Right renal pelvis (tissue), 4 donors: Measurements from ENCODE around the gene ADPRHL1. TPM values are rescaled to one million over a fixed set of nuclear protein-coding genes. Genes with fewer than 3 reads are reported as not detected.
"Not testable (repeated sequence)": the region's sequence is repeated elsewhere in the genome, so short reads cannot be mapped to it uniquely, and the experiment has no call there.

Source experiments
- DNase-seq, 4 donors: peaks; one replicate each; pipeline ENCODE4 v3.0.0-alpha.2; 2013; ENCODE audit warnings: low read depth in 4 of 4, low spot score in 3 of 4, missing footprints in 1 of 4
- polyA plus RNA-seq, 4 donors: library from polyadenylated mRNA; unstranded; fragments of 120-200 nt; gene quantifications; one replicate each; pipeline ENCODE4 v1.2.1, GENCODE V29; 2013; ENCODE audit not compliant: insufficient read length in 4 of 4

ADPRHL1 gene
- polyA plus RNA-seq, 4 donors = 2.6 to 4.1 (median 3.7) TPM

DNA sequence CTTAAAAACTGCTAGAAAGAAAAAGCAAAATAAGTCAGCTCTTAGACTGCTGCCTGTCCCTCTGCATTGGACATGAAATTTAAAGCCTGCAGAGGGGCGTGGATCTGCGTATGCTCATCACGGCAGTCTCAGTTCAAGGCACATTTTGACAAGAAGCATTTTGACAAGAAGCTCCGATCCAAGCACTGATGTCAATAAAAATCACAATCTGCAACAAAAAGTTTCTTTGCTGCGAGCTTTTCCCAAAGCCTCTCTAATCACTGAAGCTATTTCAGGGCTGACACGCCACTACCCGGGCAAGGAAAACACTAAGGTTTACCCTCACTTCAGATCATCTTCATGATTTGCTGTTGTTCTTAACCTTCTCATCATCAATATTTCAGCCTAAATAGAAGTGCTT lies 29.8 kb upstream of the ADPRHL1 start:
- DNase-seq = no peak

DNA sequence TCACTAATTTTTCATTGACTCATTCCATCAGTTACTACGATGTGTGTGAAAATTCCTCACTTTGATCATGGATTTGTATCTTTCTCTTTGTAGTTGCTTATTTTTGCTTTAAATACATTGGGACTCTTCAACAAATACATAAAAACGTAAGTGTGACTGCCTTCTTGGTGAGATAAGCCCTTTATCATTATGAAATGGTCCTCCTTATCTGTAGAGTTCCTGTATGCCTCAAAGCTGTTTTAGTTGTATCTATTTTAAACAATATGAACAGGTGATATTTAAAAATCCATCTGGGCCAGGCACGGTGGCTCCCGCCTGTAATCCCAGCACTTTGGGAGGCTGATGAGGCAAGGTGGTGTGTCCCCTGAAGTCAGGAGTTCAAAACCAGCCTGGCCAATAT lies 25.9 kb upstream of the ADPRHL1 start:
- DNase-seq = no peak

DNA sequence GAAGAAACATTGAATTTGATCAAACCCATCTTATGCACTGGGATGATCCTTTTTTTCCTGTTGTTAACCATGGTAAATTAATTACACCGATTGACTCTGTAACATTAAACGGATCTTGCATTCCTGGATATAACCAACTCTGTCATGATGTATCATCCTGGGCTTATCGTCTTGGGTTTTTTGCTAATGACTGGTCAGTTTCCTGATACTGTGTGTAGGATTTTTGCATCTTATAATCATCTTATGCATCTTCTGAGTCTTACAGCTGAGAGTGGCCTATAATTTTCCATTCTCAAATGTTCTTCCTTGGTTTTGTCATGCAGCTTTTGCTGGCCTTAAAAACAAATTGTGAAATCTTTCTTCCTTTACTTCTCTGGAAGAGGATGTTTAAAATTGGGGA lies 24.4 kb upstream of the ADPRHL1 start:
- no peak for DNase-seq

DNA sequence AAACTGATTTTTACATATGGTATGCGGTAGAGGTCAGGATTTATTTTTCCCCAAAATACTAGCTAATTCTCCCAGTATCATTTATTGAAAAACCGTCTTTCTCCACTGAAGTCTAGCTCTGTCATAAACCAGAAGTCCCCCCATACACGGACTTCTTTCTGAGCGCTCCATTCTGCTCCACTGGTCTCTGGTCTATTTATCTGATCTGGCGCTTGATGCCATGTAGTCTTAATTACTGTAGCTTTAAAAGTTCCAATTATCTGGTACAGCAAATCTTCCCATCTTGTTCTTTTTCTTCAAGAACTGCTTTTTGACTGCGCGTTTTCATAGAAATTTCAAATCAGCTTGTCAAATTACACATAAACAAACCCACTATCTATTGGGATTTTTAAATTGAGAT lies 23.5 kb upstream of the ADPRHL1 start:
- DNase-seq = no peak

DNA sequence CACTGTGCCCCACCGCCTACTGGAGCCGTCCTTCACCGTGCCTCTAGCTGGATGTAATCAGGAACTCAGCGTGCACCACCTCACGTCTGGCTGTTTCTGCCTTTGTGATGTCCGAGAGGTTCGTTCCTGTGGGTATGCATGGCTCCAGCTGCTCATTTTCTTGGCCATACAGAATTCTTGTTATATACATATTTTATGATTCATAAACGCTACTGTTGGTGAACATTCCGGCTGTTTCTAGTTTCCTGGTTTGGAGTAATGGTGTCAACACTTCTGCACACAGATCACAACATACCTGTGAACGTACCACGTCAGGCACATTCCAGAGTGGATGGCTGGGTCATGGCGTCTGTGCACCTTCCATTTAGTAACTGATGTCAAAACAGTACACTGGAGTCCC lies 22.6 kb upstream of the ADPRHL1 start:
- no peak for DNase-seq

DNA sequence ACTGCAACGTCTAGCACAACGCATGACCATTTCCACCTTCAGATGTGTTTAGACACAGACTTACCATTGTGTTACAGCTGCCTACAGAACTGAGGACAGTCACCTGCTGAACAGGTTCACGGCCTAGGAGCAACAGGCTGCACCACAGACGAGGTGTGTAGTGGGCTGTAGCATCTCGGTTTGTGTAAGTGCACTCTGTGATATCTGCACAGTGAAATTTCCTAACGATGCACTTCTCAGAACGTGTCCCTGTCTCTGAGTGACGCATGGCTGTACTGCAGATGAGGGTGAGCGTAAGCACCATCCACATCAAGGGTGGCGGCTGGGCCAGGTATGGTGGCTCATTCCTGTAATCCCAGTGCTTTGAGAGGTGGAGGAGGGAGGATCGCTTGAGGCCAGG lies 22.0 kb upstream of the ADPRHL1 start:
- no peak for DNase-seq

DNA sequence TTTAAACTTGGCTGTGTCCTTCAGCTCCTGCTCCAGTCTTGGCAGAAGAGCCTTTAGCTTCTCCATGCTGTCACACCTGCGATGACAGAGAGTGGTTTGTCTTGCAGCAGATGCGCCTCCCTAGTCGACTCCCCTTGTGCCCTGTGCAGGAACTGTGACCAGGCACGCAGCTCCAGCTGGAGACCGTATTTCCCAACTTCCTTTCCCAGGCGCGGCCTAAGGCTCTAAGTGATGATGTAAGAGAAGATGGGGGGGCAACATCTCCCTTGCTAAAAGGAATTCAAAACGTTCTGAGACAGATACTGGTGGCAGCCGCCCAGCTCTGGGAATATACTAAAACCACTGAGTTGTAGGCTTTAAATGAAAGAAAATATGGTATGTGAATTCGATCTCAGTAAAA lies 20.9 kb upstream of the ADPRHL1 start:
- no peak for DNase-seq

DNA sequence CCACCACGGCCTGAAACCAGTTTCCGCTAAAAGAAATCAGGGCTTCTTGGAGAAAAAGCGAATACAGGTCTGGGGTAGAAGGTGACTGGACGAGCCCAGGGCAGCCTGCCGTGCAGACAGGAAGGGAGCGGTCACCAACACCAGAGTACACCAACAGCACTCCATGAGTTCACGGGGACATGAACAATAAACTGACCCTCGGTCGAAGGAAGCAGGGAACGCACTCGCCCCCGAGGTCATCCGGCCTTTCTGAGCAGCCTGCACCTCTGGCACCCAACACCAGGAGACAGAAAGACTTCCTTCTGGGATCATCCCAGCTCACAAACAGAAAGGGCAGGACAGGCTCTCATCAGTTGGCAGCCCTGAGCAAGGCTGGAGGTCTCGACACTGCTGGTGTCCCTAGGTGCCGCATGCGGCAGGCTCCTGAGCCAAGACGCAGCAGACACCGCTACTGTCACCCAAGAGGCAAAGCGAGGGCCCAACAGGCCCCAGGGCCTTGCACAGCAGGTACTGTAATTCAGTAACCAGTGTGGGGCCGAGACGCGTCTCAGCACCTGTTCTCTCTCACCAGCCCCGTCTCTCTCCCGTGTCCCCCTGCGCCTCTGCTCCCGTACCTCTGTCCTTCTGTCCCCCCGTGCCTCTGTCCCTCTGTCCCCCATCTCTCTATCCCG lies 19.2 kb upstream of the ADPRHL1 start:
- no peak for DNase-seq

DNA sequence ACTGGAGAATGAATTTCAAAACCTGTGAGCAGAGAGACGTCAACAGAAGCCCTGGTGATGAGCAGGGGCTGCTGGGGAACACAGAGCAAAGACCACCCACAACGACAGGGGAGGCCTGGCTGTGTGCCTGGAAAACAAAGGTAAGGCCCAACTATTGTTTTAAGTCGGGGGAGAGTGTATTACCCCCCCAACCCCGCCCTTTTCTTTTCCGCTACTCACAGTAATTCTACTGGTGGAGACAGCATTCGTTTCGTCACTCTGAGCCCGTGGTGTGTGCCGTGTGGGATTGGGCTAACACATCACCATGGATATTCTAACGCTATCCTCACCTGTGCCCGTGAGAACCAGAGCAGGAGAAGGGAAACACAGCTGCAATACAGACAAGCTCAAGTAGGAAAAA lies 18.6 kb upstream of the ADPRHL1 start:
- no peak for DNase-seq

DNA sequence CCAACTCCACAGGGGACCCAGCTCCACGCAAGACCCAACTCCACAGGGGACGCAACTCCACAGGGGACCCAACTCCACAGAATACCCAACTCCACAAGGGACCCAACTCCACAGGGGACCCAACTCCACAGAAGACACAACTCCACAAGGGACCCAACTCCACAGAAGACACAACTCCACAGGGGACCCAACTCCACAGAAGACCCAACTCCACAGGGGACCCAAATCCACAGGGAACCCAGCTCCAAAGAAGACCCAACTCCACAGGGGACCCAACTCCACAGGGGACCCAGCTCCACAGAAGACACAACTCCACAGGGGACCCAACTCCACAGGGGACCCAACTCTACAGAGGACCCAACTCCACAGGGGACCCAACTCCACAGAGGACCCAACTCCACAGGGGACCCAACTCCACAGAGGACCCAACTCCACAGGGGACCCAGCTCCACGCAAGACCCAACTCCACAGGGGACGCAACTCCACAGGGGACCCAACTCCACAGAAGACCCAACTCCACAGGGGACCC lies 17.4 kb upstream of the ADPRHL1 start:
- DNase-seq = not testable (repeated sequence)

DNA sequence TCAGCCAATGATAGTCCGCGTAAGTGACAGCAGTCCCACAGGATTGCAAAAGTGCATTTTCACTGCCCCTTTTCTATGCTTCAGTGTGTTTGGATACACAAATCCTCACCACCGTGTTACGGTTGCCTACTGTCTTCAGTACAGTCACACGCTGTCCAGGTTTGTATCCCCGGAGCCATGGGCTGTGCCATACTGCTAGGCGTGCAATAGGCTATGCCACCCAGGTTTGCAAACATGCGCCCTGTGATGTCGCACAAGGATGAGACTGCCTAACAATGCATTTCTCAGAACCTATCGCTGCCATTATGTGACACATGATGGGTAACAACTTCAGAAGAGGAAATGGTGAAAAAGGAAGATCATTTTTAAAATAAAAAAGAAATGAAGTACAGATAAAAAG lies 16.8 kb upstream of the ADPRHL1 start:
- no peak for DNase-seq

DNA sequence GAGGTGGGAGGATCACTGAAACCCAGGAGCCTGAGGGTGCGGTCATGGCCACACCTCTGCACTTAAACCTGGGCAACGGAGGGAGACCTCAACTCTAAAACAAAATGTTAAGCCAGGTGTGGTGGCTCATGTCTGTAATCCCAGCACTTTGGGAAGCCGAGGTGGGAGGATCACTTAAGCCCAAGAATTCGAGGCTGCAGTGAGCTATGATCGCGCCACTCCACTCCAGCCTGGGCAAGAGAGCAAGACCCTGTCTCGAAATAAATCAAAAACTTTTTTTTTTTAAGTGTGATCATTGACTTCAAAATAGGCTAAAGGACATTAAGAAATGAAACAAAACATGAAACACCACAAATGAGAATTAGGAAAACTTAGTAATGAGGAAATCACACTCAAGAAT lies 16.3 kb upstream of the ADPRHL1 start:
- no peak for DNase-seq

DNA sequence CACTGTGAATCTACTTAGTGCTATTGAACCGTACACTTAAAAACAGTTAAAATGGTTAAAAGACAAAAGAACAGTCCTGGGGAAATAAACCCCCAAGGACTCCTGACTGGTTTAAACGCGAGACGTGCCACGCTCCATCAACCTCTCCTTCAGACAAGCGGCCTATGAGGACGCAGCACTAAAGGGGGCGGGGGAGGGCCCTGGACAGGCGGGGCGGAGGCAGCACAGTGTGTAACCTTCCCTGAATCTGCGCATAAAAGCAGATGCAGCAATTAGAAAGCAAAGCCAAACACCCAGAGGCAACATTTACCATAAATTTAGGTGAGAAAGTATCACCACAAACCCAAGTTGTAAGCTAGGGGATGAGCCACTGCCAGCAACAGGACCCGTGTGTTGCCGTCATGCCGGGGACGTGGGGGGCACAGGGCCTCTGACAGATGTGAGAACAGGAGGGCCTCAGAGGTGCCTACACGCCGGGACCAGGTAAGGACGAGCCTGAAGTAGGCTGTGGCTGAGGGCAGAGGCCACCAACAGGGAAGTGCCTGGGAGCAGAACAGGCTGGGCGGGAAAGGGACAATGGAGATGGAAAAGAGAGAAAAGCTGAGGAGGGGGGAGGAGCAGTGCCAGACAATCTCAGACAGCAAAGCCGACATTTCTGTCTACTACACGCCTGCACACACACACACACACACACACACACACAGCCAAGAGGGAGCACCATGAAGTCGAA lies 15.3 kb upstream of the ADPRHL1 start:
- no peak for DNase-seq

DNA sequence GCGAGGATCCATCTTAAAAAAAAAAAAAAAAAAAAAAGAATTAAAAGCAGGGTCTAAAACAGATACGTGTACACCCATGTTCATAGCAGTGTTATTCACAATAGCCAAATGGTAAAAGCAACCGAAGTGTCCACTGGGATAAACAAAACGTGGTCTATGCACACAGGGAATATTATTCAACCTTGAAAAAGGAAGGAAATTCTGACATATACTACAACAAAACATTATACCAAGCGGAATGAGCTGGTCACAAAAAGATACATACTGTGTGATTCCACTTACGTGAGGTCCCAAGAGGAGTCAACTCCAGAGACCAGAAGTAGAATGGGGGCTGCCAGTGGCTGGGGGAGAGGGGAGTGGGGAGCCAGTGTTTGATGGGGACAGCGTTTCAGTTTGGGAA lies 14.7 kb upstream of the ADPRHL1 start:
- no peak for DNase-seq

DNA sequence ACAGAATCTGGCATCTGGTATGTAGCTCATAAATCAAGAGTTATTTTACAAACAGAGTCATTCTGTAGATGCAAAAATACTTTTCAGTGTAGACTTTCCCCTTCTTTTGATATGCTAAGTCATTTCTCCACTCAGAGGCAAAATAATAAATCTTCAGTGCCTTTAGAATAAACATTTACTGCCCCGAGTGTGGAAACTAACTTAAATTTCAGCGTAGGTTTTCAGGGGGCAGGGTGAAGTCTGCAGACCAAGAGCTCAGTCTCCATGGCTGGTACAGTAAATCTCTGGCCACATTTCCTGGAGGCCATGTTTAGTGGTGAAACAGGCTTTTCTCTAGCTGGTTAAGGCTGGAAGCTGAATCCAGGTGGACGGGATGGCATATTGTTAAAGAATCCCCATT lies 13.1 kb upstream of the ADPRHL1 start:
- no peak for DNase-seq

DNA sequence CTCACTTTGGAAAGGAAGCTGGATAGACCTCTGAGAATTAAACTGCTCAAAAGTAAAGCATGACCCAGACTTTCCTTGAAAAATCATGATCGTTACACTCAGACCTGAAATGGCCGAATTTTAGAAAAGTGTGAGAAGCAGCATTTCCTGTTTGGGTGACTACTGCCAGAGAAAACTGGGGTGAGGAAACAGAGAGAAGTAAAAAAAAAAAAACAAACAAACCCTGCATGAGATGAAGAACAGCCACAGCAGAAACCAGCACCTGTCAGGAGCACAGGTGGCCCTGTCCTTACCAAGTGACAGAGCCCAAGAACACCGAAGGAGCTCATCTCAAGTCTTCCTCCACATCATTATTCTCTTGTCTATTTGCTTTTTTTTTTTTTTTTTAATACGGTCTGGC lies 12.0 kb upstream of the ADPRHL1 start:
- DNase-seq = no peak

DNA sequence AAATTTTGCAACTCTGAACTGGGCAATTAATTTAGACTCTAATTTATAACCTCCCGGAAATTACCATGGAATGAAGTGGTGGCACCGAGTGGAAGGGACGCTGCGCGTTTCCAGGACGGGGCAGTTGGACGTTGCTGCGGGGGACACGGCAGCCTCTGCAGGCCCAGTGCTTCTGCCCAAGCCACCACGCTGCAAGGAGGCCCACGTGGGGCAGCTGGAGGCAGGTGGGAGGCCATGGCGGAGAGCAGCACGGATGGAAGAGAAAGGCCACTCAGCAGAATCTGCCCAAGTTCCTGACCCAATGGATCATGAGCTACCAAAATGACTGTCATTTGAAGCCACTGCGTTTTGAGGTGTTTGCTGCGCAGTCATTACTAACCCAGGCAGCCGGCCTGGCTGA lies 11.2 kb upstream of the ADPRHL1 start:
- DNase-seq = no peak

DNA sequence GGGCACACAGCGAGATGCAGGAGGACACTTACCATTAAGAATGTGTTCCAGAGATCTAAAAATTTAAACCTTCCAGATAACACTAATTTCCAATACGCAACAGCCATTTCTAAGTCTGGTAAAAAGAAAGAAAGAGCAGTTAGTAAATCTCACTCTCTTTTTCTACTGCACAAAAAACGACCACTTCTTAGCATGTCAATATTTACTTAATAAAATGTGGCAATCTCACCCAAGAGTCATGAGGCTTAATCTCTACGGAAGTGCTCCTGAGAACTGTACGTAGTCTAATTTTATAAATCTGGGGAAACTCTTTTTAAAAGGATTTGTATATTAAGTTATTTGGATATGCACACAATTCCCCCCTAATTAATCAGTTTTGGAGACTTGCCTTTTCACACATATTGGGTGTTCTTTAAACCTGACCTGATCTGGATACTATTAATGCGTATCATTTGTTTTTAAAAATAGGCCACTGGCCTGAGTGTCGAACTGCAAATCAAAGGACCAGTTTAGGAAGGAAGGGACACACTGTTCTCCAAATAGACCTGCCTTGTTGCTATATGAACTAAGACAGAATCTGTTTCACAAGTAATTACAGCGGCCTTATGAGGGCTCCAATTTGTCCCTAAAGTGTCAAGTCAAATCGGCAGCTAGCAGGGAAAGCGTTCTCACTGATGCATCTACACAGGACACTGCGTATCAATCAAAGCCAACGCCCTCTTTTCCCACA lies 7.9 kb upstream of the ADPRHL1 start:
- no peak for DNase-seq

DNA sequence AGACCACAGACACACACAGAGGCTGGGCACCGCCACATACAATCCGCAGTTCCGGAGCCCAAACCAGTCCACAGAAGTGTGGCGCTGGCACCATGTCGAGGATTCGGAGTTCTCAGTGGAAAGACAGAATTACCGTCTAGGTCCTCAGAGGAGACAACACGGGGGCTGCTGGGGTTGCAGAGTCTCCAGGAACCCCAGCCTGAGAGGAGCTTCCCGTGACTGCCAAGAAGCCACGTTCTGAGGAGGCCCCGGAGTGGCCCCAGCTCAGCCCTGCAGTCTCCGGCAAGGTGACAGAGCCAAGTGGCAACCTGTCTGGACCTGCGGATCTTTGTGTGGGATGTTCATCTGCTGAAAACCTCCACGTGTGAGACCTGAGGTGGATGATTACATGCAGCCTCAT lies 7.3 kb upstream of the ADPRHL1 start:
- DNase-seq = no peak

DNA sequence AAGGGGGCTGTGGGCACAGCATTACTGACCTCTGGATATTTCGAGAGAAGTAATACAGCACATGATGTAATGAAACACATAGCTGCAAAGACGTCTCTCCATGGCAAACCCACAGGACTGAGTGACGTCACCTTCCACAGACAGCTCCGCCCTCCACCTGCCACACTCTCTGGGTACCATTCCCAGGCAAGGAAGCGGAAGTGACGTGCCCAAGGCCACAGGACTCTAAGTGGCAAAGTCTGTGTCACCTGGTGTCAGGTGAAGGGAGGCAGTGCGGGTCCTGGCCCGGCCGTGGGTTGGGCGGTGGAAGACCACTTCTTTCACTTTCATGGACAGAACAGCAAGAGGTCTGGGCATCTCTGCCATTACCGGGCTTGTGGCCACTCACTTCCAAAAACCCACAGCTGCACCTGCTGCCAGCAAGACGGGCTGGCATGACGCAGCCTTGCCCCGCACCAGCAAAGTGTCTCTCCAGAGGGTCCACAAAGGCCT lies 6.8 kb upstream of the ADPRHL1 start:
- DNase-seq = no peak

DNA sequence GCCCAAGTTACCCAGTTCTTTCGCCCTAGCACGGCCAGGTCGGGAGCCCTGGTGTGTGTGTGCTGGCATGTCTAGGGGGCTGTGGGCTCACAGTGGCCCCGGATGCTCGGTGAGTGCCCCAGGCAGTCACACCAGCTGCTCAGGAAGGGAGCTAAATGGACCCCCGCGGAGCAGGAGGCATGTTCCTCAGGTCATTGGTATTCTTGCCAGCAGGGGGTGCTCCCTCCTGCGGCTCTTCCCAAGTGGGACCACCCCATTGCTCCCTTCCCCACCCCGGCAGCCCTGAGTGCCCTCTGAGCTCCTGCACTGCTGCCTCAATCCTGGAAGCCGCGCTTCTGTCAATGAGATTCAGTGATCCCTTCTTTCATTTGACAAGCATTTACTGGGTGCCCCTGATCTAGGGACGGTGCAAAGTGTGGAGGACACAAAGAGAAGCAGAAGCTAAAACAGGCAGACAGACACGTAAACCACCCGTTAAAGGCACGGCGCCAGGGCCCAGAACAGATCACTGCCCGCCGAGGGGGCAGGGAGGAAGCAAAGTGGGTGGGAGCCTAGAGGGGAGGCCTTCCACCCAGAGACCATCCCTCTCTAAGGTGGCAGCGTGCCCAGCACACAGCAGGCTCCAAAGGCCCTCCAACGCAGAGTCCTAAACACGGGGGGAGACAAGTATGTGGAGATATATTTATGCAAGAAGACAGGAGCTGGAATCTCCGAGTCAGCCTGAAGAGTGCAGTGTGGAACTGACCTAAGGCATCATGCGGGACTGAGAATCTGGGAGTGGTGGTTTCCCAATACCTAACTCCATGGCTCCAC lies 5.2 kb upstream of the ADPRHL1 start:
- no peak for DNase-seq
